Measurements from ENCODE around the gene FOXA3.

DNA sequence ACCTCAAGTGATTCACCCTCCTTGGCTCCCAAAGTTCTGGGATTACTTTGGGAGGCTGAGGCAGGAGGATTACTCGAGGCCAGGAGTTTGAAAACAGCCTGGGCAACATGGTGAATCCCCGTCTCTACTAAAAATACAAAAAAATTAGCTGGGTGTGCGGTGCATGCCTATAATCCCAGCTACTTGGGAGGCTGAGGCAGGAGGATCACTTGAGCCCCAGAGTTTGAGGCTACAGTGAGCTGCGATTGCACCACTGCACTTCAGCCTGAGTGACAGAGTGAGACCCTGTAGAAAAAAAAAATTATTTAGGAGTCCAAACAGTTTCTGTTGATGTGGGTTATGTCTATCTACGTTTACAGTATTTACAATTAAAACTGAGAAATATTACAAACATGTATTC lies 6.7 kb downstream of the FOXA3 start:
- TF ChIP-seq, protein P1, sequence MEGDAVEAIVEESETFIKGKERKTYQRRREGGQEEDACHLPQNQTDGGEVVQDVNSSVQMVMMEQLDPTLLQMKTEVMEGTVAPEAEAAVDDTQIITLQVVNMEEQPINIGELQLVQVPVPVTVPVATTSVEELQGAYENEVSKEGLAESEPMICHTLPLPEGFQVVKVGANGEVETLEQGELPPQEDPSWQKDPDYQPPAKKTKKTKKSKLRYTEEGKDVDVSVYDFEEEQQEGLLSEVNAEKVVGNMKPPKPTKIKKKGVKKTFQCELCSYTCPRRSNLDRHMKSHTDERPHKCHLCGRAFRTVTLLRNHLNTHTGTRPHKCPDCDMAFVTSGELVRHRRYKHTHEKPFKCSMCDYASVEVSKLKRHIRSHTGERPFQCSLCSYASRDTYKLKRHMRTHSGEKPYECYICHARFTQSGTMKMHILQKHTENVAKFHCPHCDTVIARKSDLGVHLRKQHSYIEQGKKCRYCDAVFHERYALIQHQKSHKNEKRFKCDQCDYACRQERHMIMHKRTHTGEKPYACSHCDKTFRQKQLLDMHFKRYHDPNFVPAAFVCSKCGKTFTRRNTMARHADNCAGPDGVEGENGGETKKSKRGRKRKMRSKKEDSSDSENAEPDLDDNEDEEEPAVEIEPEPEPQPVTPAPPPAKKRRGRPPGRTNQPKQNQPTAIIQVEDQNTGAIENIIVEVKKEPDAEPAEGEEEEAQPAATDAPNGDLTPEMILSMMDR (IDR thresholded peaks at IDR 0.05), result no peak
- TF ChIP-seq POLR2A (IDR thresholded peaks at IDR 0.05), result no peak
